ENCODE data around the gene RNF167.

The RNF167 gene

GRCh38 chr17:4947411-4948165 lies 7.5 kb downstream of the RNF167 start (continued):
- TF ChIP-seq ZNF2 (tag by site-specific recombination; IDR thresholded peaks at IDR 0.05), result no peak
- TF ChIP-seq ZNF24 (tag by site-specific recombination; IDR thresholded peaks at IDR 0.05), result 0 out of 2 replicates have a peak, but pooled peaks have one; percentile 11

GRCh38 chr17:4948166-4948930 lies 8.3 kb downstream of the RNF167 start, which contains the start of gene PFN1:
Gene PFN1, minus strand, starts transcription at chr17:4948530. Its CDS starts 136 bp downstream, at chr17:4948394.
- Histone ChIP-seq H3K4me3 (ENCODE audit: low read depth, low read length) (peak within 1 kb of the TSS; percentile 97), H3K36me3 (ENCODE audit: control insufficient read depth in 2 of 2, insufficient read depth in 1 of 2, low read length in 2 of 2) (peaks cover 22 to 39% of the 10 kb centered on the region in 2 experiments), H3K4me1 (ENCODE audit: control insufficient read depth, insufficient read depth, low read length) (peaks cover 21% of the 10 kb centered on the region), H3K9me3 (ENCODE audit: control insufficient read depth, insufficient read depth, low read depth, low read length) (no peaks in the 10 kb centered on the region), H3K27ac (ENCODE audit: extremely low read depth, low read depth, low read length) (peak within 1 kb of the TSS; percentile 99)
- ChIA-PET CTCF (interaction anchor here (0.7 to 1.2 kb wide), 2 partner anchors 9 to 31 kb away, joined by 3 to 4 read pairs; partner anchors contain the start of genes RNF167 and SLC25A11), POLR2A (interaction anchor here (0.7 to 17.9 kb wide), 14 partner anchors 9 to 238 kb away, joined by 3 to 358 read pairs (median 5); partner anchors contain the start of genes CAMTA2, INCA1, KIF1C and PLD2)
- TF ChIP-seq ZNF660 (tag by site-specific recombination; IDR thresholded peaks at IDR 0.05), result no peak
- peak; percentile 14; the same call in 1 of the 2 replicates for TF ChIP-seq ZNF394 (tag by site-specific recombination; IDR thresholded peaks at IDR 0.05; ENCODE audit: borderline replicate concordance)
- no peak; the same call in 1 of the 2 replicates for TF ChIP-seq ZNF449 (tag by site-specific recombination; IDR thresholded peaks at IDR 0.05)
- TF ChIP-seq GLI4 (tag by site-specific recombination; IDR thresholded peaks at IDR 0.05), result 0 out of 2 replicates have a peak, but pooled peaks have one; percentile 37
- no peak for TF ChIP-seq ZNF16 (tag by site-specific recombination; IDR thresholded peaks at IDR 0.05; ENCODE audit: low read depth)
- peak; percentile 34; the same call in 1 of the 2 replicates for TF ChIP-seq KLF7 (tag by site-specific recombination; IDR thresholded peaks at IDR 0.05; ENCODE audit: borderline replicate concordance)
- TF ChIP-seq SP2 (tag by site-specific recombination; IDR thresholded peaks at IDR 0.05), result peak; percentile 14
- TF ChIP-seq TCF7L2 (IDR thresholded peaks at IDR 0.05; ENCODE audit: borderline replicate concordance, low read depth, low read length), result no peak
- TF ChIP-seq ZFP3 (tag by site-specific recombination; IDR thresholded peaks at IDR 0.05; ENCODE audit: low read depth), result no peak
- 0 out of 2 replicates have a peak, but pooled peaks have one; percentile 18 for TF ChIP-seq ZNF692 (tag by site-specific recombination; IDR thresholded peaks at IDR 0.05)
- peak; percentile 80 for TF ChIP-seq ZBTB7A (tag by site-specific recombination; IDR thresholded peaks at IDR 0.05; ENCODE audit: low read depth)
- TF ChIP-seq ZNF639 (tag by site-specific recombination; IDR thresholded peaks at IDR 0.05), result peak; percentile 81
- TF ChIP-seq ZNF707 (tag by site-specific recombination; IDR thresholded peaks at IDR 0.05), result no peak
- no peak; the same call in 1 of the 2 replicates for TF ChIP-seq OVOL3 (tag by site-specific recombination; IDR thresholded peaks at IDR 0.05)
- no peak for TF ChIP-seq AEBP2 (tag by site-specific recombination; IDR thresholded peaks at IDR 0.05; ENCODE audit: borderline replicate concordance)
- no peak for TF ChIP-seq ZNF202 (tag by site-specific recombination; IDR thresholded peaks at IDR 0.05; ENCODE audit: borderline replicate concordance)
- no peak for TF ChIP-seq MZF1 (tag by site-specific recombination; IDR thresholded peaks at IDR 0.05; ENCODE audit: borderline replicate concordance)
- no peak for TF ChIP-seq ZNF184 (tag by site-specific recombination; IDR thresholded peaks at IDR 0.05)
- TF ChIP-seq PRDM10 (tag by site-specific recombination; IDR thresholded peaks at IDR 0.05), result peak; percentile 100
- TF ChIP-seq KLF17 (tag by site-specific recombination; IDR thresholded peaks at IDR 0.05), result no peak; the same call in none of the 2 replicates

All from HEK293 (cell line).